GM19372 (cell line): Measurements from ENCODE around the gene ST8SIA6.
"Not testable (repeated sequence)": the region's sequence is repeated elsewhere in the genome, so short reads cannot be mapped to it uniquely, and the experiment has no call there.

ENCODE experiments used
- ATAC-seq: cut with Tn5 transposase; IDR thresholded peaks from one replicate; pipeline ENCODE4 v1.9.1; 2021; ENCODE audit warnings: mild to moderate bottlenecking, low read depth, moderate library complexity; ENCODE audit not compliant: unreplicated experiment

ST8SIA6 gene

GRCh38 chr10:17428351-17429097, 25.9 kb downstream of the ST8SIA6 start:
- ATAC-seq, result no peak

- ATAC-seq, result no peak
Observed at GRCh38 chr10:17427666-17428350, 26.6 kb downstream of the ST8SIA6 start.

- no peak for ATAC-seq
Observed at GRCh38 chr10:17427201-17427600, 27.2 kb downstream of the ST8SIA6 start.

GRCh38 chr10:17426263-17426750, 28.1 kb downstream of the ST8SIA6 start:
- no peak for ATAC-seq

- no peak for ATAC-seq
Observed at GRCh38 chr10:17425584-17426262, 28.7 kb downstream of the ST8SIA6 start.

- ATAC-seq, result no peak
Observed at GRCh38 chr10:17423632-17424186, 30.7 kb downstream of the ST8SIA6 start.

- ATAC-seq, result no peak
Observed at GRCh38 chr10:17422931-17423330, 31.5 kb downstream of the ST8SIA6 start.

- ATAC-seq, result no peak
Observed at GRCh38 chr10:17418249-17418648, 36.1 kb downstream of the ST8SIA6 start.

- ATAC-seq, result no peak
Observed at GRCh38 chr10:17416442-17417211, 37.8 kb downstream of the ST8SIA6 start.

- ATAC-seq, result no peak
Observed at GRCh38 chr10:17415046-17415658, 39.2 kb downstream of the ST8SIA6 start.

GRCh38 chr10:17414484-17414883, 39.9 kb downstream of the ST8SIA6 start:
- ATAC-seq, result no peak

GRCh38 chr10:17413876-17414275, 40.5 kb downstream of the ST8SIA6 start:
- ATAC-seq, result no peak

- no peak for ATAC-seq
Observed at GRCh38 chr10:17412323-17412722, 42.1 kb downstream of the ST8SIA6 start.

- ATAC-seq, result no peak
Observed at GRCh38 chr10:17410907-17411306, 43.5 kb downstream of the ST8SIA6 start.

- no peak for ATAC-seq
Observed at GRCh38 chr10:17409170-17409733, 45.1 kb downstream of the ST8SIA6 start.

GRCh38 chr10:17407047-17407446, 47.3 kb downstream of the ST8SIA6 start:
- ATAC-seq, result no peak

GRCh38 chr10:17406036-17406834, 48.2 kb downstream of the ST8SIA6 start:
- no peak for ATAC-seq

- no peak for ATAC-seq
Observed at GRCh38 chr10:17403161-17403560, 51.2 kb downstream of the ST8SIA6 start.

- not testable (repeated sequence) for ATAC-seq
Observed at GRCh38 chr10:17402040-17402439, 52.4 kb downstream of the ST8SIA6 start.
